Vagina (tissue), 2 donors: Measurements from ENCODE around the gene PACRG. TPM values are rescaled to one million over a fixed set of nuclear protein-coding genes. Genes with fewer than 3 reads are reported as not detected.

Experiments used
- DNase-seq, 2 donors: peaks; one replicate each; pipeline ENCODE4 v3.0.0-alpha.2; 2017; ENCODE audit errors: extremely low spot score in 2 of 2
- H3K27ac ChIP-seq: fragments of 200-600 bp; sonication (generic); one replicate; pipeline ENCODE4 v1.5.1; 2019
- H3K27me3 ChIP-seq: fragments of 200-600 bp; sonication (generic); one replicate; pipeline ENCODE4 v1.5.1; 2019
- H3K36me3 ChIP-seq, 2 donors: fragments of 200-600 bp; sonication (generic); one replicate each; pipeline ENCODE4 v1.5.1; 2017 to 2019
- H3K4me1 ChIP-seq: fragments of 200-600 bp; sonication (generic); one replicate; pipeline ENCODE4 v1.5.1; 2019
- H3K4me3 ChIP-seq, 2 donors: fragments of 200-600 bp; sonication (generic); 1 replicate in 1 of 2; 2 replicates in 1 of 2; pipeline ENCODE4 v1.5.1; 2016 to 2019
- H3K9me3 ChIP-seq: fragments of 200-600 bp; sonication (generic); one replicate; pipeline ENCODE4 v1.5.1; 2019
- POLR2A ChIP-seq, 2 donors: fragments of 450-650 bp; IDR thresholded peaks; one replicate each; pipeline ENCODE4 v1.6.1; 2017; ENCODE audit warnings: antibody characterized with exemption in 2 of 2, mild to moderate bottlenecking in 2 of 2, moderate library complexity in 2 of 2
- POLR2AphosphoS5 ChIP-seq, 2 donors: sonication (generic); formaldehyde crosslinking; IDR thresholded peaks; one replicate each; pipeline ENCODE4 v1.9.0; 2017; ENCODE audit warnings: antibody characterized with exemption in 2 of 2, mild to moderate bottlenecking in 2 of 2, low read depth in 1 of 2; ENCODE audit not compliant: insufficient read depth in 1 of 2
- intact Hi-C: fragments of 100-400 bp; cut with DNase I; formaldehyde crosslinking; loops from one replicate; pipeline ENCODE4 v1.15.1; 2023
- total RNA-seq: library from RNA; depleted of rRNA; stranded (reverse); fragments of >200 nt; gene quantifications from one replicate; pipeline ENCODE4 v1.2.3, GENCODE V29; 2016
- TF ChIP-seq, protein P1 (sequence below), 3 experiments: fragments of 450-650 bp in 2 of 3; fragments of 200-600 bp in 1 of 3; sonication (generic) in 1 of 3; IDR thresholded peaks; one replicate each; pipeline ENCODE4 v1.5.1; 2017 to 2019; ENCODE audit warnings: antibody characterized with exemption in 3 of 3, mild to moderate bottlenecking in 2 of 3, moderate library complexity in 2 of 3

The PACRG gene
- total RNA-seq, 1 donor from 2014 or later, result not detected

DNA sequence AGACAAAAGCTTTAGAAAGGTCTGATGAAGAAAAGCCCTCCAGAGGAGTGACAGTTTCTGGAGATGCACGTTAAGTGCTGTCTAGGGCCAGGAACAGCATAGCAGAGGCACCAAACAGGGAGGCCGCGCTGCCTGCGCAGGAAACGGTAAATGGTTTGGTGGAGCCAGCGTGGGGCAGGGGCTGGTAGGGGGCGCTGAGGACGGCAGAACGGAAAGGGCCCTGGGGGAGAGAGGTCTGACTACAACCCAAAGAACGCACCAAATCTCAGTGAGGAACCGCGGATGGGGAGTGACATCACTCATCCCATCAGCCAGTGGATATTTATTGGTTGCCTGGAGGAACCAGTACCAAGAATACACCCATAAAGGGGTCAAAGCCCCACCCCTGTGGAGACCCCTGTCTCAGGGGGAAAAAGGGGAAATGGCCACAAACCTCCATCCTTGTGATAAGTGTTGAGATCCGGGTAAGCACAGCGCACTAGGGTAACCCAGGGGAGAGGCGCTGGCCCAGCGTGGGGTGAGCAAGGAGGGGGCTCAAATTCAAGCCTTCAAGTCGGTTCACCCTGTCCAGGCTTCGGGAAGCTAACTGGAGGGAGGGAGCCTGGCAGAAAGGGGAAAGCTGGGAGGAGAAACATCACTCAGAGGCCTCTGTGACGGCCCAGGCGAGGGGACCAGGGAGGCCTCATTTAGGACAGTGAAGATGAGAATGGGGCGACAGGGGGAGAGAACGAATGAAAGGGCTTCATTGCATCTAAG is 437.6 kb downstream of the PACRG start:
- TF ChIP-seq, protein P1, sequence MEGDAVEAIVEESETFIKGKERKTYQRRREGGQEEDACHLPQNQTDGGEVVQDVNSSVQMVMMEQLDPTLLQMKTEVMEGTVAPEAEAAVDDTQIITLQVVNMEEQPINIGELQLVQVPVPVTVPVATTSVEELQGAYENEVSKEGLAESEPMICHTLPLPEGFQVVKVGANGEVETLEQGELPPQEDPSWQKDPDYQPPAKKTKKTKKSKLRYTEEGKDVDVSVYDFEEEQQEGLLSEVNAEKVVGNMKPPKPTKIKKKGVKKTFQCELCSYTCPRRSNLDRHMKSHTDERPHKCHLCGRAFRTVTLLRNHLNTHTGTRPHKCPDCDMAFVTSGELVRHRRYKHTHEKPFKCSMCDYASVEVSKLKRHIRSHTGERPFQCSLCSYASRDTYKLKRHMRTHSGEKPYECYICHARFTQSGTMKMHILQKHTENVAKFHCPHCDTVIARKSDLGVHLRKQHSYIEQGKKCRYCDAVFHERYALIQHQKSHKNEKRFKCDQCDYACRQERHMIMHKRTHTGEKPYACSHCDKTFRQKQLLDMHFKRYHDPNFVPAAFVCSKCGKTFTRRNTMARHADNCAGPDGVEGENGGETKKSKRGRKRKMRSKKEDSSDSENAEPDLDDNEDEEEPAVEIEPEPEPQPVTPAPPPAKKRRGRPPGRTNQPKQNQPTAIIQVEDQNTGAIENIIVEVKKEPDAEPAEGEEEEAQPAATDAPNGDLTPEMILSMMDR (IDR thresholded peaks at IDR 0.05), result no peak
- TF ChIP-seq POLR2AphosphoS5 (IDR thresholded peaks at IDR 0.05; ENCODE audit: insufficient read depth in 1 of 2, low read depth in 1 of 2) (no peak), POLR2A (IDR thresholded peaks at IDR 0.05) (no peak)
- H3K27me3 ChIP-seq, result no peaks in the 10 kb centered on the region
- intact Hi-C loops, result loop anchor here (5.0 kb wide), 1 partner anchor 1912 kb away; no protein-coding TSS in a partner anchor
- no peak overlapping the region for H3K4me3 ChIP-seq
- no peaks in the 10 kb centered on the region for H3K4me1 ChIP-seq
- H3K9me3 ChIP-seq, result no peaks in the 10 kb centered on the region
- no peak overlapping the region for H3K27ac ChIP-seq
- no peaks in the 10 kb centered on the region for H3K36me3 ChIP-seq
- no peak for DNase-seq

DNA sequence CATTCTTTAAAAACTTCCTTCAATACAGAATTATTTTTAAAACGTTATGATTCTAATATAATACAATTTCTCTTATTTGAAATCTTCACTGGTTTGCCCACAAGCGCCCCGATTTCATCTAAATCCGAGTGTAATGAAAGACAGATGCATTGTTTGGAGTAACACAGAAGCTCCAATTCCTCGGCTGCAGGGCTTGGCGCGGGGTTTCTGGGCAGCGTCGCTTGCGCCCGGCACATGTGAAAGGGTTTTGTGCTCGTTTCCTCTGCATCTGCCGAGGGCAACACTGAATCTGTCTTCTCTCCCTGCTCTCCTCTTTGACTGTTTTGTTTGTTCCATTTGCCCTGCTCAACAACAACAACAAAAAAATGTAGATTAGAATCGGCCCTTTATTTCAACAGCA is 438.1 kb downstream of the PACRG start:
- H3K27ac ChIP-seq, result no peak overlapping the region
- H3K4me1 ChIP-seq, result no peaks in the 10 kb centered on the region
- no peaks in the 10 kb centered on the region for H3K27me3 ChIP-seq
- TF ChIP-seq POLR2A (IDR thresholded peaks at IDR 0.05) (no peak), POLR2AphosphoS5 (IDR thresholded peaks at IDR 0.05; ENCODE audit: insufficient read depth in 1 of 2, low read depth in 1 of 2) (no peak)
- TF ChIP-seq, protein P1 (IDR thresholded peaks at IDR 0.05), result no peak
- intact Hi-C loops, result loop anchor here (5.0 kb wide), 1 partner anchor 1911 kb away; no protein-coding TSS in a partner anchor
- H3K9me3 ChIP-seq, result no peaks in the 10 kb centered on the region
- DNase-seq, result no peak
- H3K4me3 ChIP-seq, result no peak overlapping the region
- no peaks in the 10 kb centered on the region for H3K36me3 ChIP-seq

DNA sequence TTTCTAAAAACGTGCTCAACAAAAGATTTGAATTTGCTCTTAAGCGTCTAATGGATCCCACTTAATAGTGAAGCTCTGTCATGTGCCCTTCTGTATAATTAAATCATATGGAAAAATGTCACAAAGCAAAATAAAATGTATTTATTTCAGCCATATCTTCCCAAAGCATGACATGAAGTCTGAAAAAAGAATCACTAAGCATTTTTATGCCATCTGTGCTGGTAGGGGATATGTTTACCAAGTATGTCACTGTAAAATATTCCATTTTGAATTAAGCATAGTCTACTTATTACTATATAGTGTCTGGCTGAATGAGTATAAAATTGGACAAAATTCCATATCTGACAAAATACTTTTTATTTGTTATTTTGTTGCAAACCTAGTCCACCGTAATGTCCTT is 438.7 kb downstream of the PACRG start:
- intact Hi-C loops, result loop anchor here (5.0 kb wide), 1 partner anchor 1911 kb away; no protein-coding TSS in a partner anchor
- Histone ChIP-seq H3K36me3 (no peaks in the 10 kb centered on the region), H3K27me3 (no peaks in the 10 kb centered on the region), H3K9me3 (no peaks in the 10 kb centered on the region), H3K27ac (no peak overlapping the region), H3K4me3 (no peak overlapping the region), H3K4me1 (no peaks in the 10 kb centered on the region)
- no peak for DNase-seq
- TF ChIP-seq POLR2AphosphoS5 (IDR thresholded peaks at IDR 0.05; ENCODE audit: insufficient read depth in 1 of 2, low read depth in 1 of 2) (no peak), POLR2A (IDR thresholded peaks at IDR 0.05) (no peak)
- TF ChIP-seq, protein P1 (IDR thresholded peaks at IDR 0.05), result no peak

DNA sequence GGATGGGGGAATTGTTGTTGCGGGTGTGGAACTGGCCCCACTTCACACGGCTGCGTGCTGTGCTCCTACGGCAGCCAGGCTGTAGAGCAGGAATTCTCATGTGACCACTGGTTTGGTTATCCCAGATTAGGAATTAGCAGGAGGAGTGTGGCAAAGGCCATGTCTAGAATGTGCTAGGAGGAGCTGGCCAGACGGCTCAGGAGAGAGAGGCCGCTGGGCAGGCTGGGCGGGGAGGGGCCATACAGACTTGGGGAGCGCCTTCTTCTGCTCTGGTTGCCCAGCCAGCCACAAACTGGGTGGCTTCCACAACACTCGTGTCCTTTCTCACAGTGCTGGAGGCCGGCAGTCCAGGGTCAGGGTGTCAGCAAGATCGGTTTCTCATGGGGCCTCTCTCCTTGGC is 441.7 kb downstream of the PACRG start:
- TF ChIP-seq, protein P1 (IDR thresholded peaks at IDR 0.05), result no peak
- TF ChIP-seq POLR2A (IDR thresholded peaks at IDR 0.05) (no peak), POLR2AphosphoS5 (IDR thresholded peaks at IDR 0.05; ENCODE audit: insufficient read depth in 1 of 2, low read depth in 1 of 2) (no peak)
- intact Hi-C loops, result loop anchor here (5.0 kb wide), 1 partner anchor 1908 kb away; no protein-coding TSS in a partner anchor
- Histone ChIP-seq H3K4me3 (no peak overlapping the region), H3K27me3 (no peaks in the 10 kb centered on the region), H3K36me3 (no peaks in the 10 kb centered on the region), H3K4me1 (no peaks in the 10 kb centered on the region), H3K9me3 (no peaks in the 10 kb centered on the region), H3K27ac (no peak overlapping the region)
- DNase-seq, result no peak

DNA sequence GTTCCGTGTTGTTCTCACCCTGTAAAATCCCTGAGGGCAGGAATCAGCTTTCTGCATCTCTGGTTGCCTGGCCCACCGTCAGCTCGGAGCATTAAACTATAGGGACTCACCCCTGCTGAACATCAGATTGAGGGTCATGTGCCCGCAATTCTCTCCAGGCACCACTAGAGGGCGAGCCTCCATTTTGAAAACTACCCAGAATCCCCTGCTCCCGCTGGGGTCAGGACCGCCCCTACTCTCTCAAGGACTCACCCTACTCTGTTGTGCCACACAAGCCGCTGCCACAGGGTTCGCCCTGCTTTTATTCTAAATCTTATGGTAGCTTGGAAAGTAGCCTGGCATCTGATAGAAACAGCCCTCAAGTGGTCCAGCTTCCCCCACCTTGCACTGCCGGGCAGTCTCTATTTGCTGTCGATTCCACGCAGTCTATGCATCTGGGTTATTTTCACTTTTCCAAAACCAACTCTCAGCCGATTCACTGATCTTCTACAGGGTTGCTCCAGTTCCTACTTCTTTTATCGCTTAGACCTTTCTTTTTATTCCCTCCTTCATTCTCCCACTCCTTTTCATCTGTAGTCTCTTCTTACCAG is 442.6 kb downstream of the PACRG start:
- no peak overlapping the region for H3K27ac ChIP-seq
- H3K4me3 ChIP-seq, result no peak overlapping the region
- H3K36me3 ChIP-seq, result no peaks in the 10 kb centered on the region
- H3K9me3 ChIP-seq, result no peaks in the 10 kb centered on the region
- no peaks in the 10 kb centered on the region for H3K4me1 ChIP-seq
- TF ChIP-seq POLR2AphosphoS5 (IDR thresholded peaks at IDR 0.05; ENCODE audit: insufficient read depth in 1 of 2, low read depth in 1 of 2), result no peak
- TF ChIP-seq, protein P1 (IDR thresholded peaks at IDR 0.05), result peak in 2 of 3 experiments; percentile 12 to 41
- no peak for DNase-seq
- intact Hi-C loops, result no loop called here
- H3K27me3 ChIP-seq, result no peaks in the 10 kb centered on the region
